GM23338 (cell line): ENCODE measurements around the gene UBE3B. TPM values are rescaled to one million over a fixed set of nuclear protein-coding genes. Genes with fewer than 3 reads are reported as not detected.

Experiments
- ATAC-seq: fragments of 200-7000 bp; cut with Tn5 transposase; 3 replicates; pipeline ENCODE4 v1.9.1; 2020
- DNase-seq: peaks from one replicate; pipeline ENCODE4 v3.0.0-alpha.2; 2015; ENCODE audit warnings: low spot score
- H2AFZ ChIP-seq: fragments of 200-600 bp; sonication (generic); 2 replicates; pipeline ENCODE4 v1.8.0; 2016; ENCODE audit warnings: antibody characterized with exemption, mild to moderate bottlenecking, moderate library complexity
- H3F3A ChIP-seq: fragments of 200-600 bp; sonication (generic); replicated peaks from 2 replicates; pipeline ENCODE4 v1.8.0; 2017; ENCODE audit warnings: antibody characterized with exemption, mixed run types, low read depth
- H3K27ac ChIP-seq: fragments of 200-600 bp; sonication (generic); 2 replicates; pipeline ENCODE4 v1.6.1; 2016; ENCODE audit warnings: low read depth
- H3K27me3 ChIP-seq: fragments of 200-600 bp; sonication (generic); 2 replicates; pipeline ENCODE4 v1.8.0; 2016; ENCODE audit warnings: mild to moderate bottlenecking, mixed run types, moderate library complexity; ENCODE audit not compliant: insufficient read depth
- H3K36me3 ChIP-seq: fragments of 200-600 bp; sonication (generic); 2 replicates; pipeline ENCODE4 v1.8.0; 2016; ENCODE audit warnings: mild to moderate bottlenecking; ENCODE audit not compliant: insufficient read depth
- H3K4me1 ChIP-seq: fragments of 200-600 bp; sonication (generic); 2 replicates; pipeline ENCODE4 v1.8.0; 2016; ENCODE audit warnings: mild to moderate bottlenecking, moderate library complexity; ENCODE audit not compliant: insufficient read depth
- H3K4me2 ChIP-seq: fragments of 200-600 bp; sonication (generic); 2 replicates; pipeline ENCODE4 v1.7.1; 2017; ENCODE audit warnings: mixed run types
- H3K4me3 ChIP-seq: fragments of 200-600 bp; sonication (generic); 2 replicates; pipeline ENCODE4 v1.6.1; 2016; ENCODE audit warnings: mixed run types
- H3K79me2 ChIP-seq: fragments of 200-600 bp; sonication (generic); replicated peaks from 2 replicates; pipeline ENCODE4 v1.8.0; 2017; ENCODE audit warnings: mild to moderate bottlenecking; ENCODE audit not compliant: insufficient read depth
- H3K9me2 ChIP-seq: fragments of 200-600 bp; sonication (generic); 2 replicates; pipeline ENCODE4 v1.8.0; 2017; ENCODE audit not compliant: insufficient read depth
- H4K20me1 ChIP-seq: fragments of 200-600 bp; sonication (generic); replicated peaks from 2 replicates; pipeline ENCODE4 v1.8.0; 2017; ENCODE audit warnings: mild to moderate bottlenecking; ENCODE audit not compliant: insufficient read depth
- H3K27ac Mint-ChIP-seq: 2 replicates; pipeline ENCODE4 v1.8.0; 2020; ENCODE audit warnings: inconsistent platforms, mild to moderate bottlenecking, moderate library complexity, mixed read lengths
- H3K27me3 Mint-ChIP-seq: 3 replicates; pipeline ENCODE4 v1.8.0; 2022; ENCODE audit warnings: low read depth, mild to moderate bottlenecking, moderate library complexity, mixed read lengths, inconsistent platforms; ENCODE audit not compliant: insufficient read depth, poor library complexity
- H3K36me3 Mint-ChIP-seq: 3 replicates; pipeline ENCODE4 v1.8.0; 2021; ENCODE audit warnings: low read depth, mild to moderate bottlenecking, inconsistent platforms, moderate library complexity, mixed read lengths
- H3K4me1 Mint-ChIP-seq: 3 replicates; pipeline ENCODE4 v1.8.0; 2020; ENCODE audit warnings: mild to moderate bottlenecking, inconsistent platforms, mixed read lengths
- H3K4me3 Mint-ChIP-seq: 3 replicates; pipeline ENCODE4 v1.8.0; 2021; ENCODE audit warnings: moderate library complexity, mild to moderate bottlenecking, inconsistent platforms, mixed read lengths
- H3K9me3 Mint-ChIP-seq: 3 replicates; pipeline ENCODE4 v1.8.0; 2020; ENCODE audit warnings: moderate library complexity, mild to moderate bottlenecking, inconsistent platforms, mixed read lengths
- EZH2phosphoT487 ChIP-seq: fragments of 200-600 bp; sonication (generic); IDR thresholded peaks from one replicate; pipeline ENCODE4 v1.8.1; 2018; ENCODE audit warnings: antibody characterized with exemption; ENCODE audit not compliant: unreplicated experiment
- polyA plus RNA-seq: library from polyadenylated mRNA; unstranded; fragments of >200 nt; fragmentation: Nextera tagmentation; extraction: Ambion mirVana; gene quantifications from 2 replicates; pipeline ENCODE4 v1.2.1, GENCODE V29; 2016
- total RNA-seq: library from RNA; depleted of rRNA; stranded (reverse); fragments of >200 nt; shearing (Covaris generic); gene quantifications from 2 replicates; pipeline ENCODE4 v1.2.3, GENCODE V29; 2014
- TF ChIP-seq, protein P1 (sequence below): fragments of 250-450 bp; sonication (Bioruptor Pico); IDR thresholded peaks from 2 replicates; pipeline ENCODE4 v1.5.0; 2020; ENCODE audit warnings: mild to moderate bottlenecking, moderate library complexity
- TF ChIP-seq, protein P2 (sequence below), 2 experiments: fragments of 200-600 bp in 1 of 2; sonication (generic) in 1 of 2; conservative IDR thresholded peaks; 2 replicates each; pipeline versions ENCODE4 v1.5.1 to v1.6.1; 2016 to 2017; ENCODE audit warnings: antibody characterized with exemption in 2 of 2, low read depth in 2 of 2, mild to moderate bottlenecking in 2 of 2, moderate library complexity in 1 of 2

The UBE3B gene
- total and polyA plus RNA-seq, 2 experiments from 2014 or later: 20.8 TPM

DNA sequence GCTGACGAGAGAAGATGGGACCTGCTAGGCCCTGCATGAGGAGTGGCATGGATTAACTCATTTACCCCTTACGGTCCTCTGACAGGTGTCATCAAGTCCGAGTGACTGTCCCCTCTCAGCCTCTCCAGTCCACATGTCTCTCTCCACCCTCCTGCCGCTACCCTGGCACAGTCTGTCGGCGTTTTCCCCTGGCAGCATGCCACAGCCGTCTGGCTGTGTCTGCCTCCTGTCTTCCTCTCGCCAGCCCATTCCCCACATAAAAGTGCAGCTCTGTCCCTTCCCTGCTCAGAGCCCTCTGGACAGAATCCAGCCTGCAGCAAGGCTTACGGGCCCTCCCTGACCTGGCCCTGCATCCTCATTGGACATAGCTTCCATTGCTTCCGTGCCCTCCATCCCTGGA lies 45.6 kb downstream of the UBE3B start (continued):
- TF ChIP-seq, protein P1, sequence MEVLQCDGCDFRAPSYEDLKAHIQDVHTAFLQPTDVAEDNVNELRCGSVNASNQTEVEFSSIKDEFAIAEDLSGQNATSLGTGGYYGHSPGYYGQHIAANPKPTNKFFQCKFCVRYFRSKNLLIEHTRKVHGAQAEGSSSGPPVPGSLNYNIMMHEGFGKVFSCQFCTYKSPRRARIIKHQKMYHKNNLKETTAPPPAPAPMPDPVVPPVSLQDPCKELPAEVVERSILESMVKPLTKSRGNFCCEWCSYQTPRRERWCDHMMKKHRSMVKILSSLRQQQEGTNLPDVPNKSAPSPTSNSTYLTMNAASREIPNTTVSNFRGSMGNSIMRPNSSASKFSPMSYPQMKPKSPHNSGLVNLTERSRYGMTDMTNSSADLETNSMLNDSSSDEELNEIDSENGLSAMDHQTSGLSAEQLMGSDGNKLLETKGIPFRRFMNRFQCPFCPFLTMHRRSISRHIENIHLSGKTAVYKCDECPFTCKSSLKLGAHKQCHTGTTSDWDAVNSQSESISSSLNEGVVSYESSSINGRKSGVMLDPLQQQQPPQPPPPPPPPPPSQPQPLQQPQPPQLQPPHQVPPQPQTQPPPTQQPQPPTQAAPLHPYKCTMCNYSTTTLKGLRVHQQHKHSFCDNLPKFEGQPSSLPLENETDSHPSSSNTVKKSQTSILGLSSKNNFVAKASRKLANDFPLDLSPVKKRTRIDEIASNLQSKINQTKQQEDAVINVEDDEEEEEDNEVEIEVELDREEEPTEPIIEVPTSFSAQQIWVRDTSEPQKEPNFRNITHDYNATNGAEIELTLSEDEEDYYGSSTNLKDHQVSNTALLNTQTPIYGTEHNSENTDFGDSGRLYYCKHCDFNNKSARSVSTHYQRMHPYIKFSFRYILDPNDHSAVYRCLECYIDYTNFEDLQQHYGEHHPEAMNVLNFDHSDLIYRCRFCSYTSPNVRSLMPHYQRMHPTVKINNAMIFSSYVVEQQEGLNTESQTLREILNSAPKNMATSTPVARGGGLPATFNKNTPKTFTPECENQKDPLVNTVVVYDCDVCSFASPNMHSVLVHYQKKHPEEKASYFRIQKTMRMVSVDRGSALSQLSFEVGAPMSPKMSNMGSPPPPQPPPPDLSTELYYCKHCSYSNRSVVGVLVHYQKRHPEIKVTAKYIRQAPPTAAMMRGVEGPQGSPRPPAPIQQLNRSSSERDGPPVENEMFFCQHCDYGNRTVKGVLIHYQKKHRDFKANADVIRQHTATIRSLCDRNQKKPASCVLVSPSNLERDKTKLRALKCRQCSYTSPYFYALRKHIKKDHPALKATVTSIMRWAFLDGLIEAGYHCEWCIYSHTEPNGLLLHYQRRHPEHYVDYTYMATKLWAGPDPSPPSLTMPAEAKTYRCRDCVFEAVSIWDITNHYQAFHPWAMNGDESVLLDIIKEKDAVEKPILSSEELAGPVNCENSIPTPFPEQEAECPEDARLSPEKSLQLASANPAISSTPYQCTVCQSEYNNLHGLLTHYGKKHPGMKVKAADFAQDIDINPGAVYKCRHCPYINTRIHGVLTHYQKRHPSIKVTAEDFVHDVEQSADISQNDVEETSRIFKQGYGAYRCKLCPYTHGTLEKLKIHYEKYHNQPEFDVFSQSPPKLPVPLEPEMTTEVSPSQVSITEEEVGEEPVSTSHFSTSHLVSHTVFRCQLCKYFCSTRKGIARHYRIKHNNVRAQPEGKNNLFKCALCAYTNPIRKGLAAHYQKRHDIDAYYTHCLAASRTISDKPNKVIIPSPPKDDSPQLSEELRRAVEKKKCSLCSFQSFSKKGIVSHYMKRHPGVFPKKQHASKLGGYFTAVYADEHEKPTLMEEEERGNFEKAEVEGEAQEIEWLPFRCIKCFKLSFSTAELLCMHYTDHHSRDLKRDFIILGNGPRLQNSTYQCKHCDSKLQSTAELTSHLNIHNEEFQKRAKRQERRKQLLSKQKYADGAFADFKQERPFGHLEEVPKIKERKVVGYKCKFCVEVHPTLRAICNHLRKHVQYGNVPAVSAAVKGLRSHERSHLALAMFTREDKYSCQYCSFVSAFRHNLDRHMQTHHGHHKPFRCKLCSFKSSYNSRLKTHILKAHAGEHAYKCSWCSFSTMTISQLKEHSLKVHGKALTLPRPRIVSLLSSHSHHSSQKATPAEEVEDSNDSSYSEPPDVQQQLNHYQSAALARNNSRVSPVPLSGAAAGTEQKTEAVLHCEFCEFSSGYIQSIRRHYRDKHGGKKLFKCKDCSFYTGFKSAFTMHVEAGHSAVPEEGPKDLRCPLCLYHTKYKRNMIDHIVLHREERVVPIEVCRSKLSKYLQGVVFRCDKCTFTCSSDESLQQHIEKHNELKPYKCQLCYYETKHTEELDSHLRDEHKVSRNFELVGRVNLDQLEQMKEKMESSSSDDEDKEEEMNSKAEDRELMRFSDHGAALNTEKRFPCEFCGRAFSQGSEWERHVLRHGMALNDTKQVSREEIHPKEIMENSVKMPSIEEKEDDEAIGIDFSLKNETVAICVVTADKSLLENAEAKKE (CRISPR knock-in tag): no peak

DNA sequence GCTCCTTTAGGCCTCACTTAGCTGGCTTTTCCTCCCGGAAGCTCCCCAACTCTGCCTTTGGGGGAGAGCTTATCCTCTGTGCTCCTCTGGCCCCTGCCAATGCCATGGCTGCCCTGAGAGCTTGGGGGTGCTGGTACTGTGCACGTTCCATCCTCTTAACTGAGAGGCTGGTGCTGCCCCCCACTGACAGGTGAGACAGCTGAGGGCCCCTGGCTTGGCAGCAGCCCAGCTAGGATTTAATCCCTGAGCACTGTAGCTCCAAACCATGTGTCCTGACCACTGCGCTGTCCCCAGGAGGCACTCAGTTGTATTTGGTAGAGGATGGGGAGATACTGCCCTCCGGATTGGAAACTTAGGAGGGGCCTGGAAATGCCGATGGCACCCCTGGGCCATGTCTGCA lies 46.1 kb downstream of the UBE3B start:
- ATAC-seq (no peak), DNase-seq (no peak)
- peaks cover 25% of the 10 kb centered on the region for H3K36me3 Mint-ChIP-seq
- H3K27ac ChIP-seq: no peak overlapping the region
- no peaks in the 10 kb centered on the region for H3K4me1 ChIP-seq
- no peak overlapping the region for H3K4me3 Mint-ChIP-seq
- H4K20me1 ChIP-seq: no peaks in the 10 kb centered on the region; the same call in 1 of the 2 replicates
- TF ChIP-seq EZH2phosphoT487: no peak
- TF ChIP-seq, protein P2, sequence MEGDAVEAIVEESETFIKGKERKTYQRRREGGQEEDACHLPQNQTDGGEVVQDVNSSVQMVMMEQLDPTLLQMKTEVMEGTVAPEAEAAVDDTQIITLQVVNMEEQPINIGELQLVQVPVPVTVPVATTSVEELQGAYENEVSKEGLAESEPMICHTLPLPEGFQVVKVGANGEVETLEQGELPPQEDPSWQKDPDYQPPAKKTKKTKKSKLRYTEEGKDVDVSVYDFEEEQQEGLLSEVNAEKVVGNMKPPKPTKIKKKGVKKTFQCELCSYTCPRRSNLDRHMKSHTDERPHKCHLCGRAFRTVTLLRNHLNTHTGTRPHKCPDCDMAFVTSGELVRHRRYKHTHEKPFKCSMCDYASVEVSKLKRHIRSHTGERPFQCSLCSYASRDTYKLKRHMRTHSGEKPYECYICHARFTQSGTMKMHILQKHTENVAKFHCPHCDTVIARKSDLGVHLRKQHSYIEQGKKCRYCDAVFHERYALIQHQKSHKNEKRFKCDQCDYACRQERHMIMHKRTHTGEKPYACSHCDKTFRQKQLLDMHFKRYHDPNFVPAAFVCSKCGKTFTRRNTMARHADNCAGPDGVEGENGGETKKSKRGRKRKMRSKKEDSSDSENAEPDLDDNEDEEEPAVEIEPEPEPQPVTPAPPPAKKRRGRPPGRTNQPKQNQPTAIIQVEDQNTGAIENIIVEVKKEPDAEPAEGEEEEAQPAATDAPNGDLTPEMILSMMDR (conservative IDR thresholded peaks at IDR 0.05; ENCODE audit: low read depth in 2 of 2): peak in 1 of 2 experiments; percentile 38; a peak in 2 of 4 replicates
- no peaks in the 10 kb centered on the region for H3K27me3 ChIP-seq
- H3K36me3 ChIP-seq: no peaks in the 10 kb centered on the region
- H3K9me3 Mint-ChIP-seq: no peaks in the 10 kb centered on the region
- H2AFZ ChIP-seq: no peak overlapping the region
- no peak overlapping the region for H3K4me2 ChIP-seq
- no peaks in the 10 kb centered on the region for H3K79me2 ChIP-seq
- H3K9me2 ChIP-seq: no peaks in the 10 kb centered on the region
- H3K4me3 ChIP-seq: no peak overlapping the region
- peaks cover 7% of the 10 kb centered on the region for H3K27me3 Mint-ChIP-seq
- no peak overlapping the region for H3K27ac Mint-ChIP-seq
- H3F3A ChIP-seq: no peaks in the 10 kb centered on the region
- peaks cover 5% of the 10 kb centered on the region for H3K4me1 Mint-ChIP-seq
